Fibroblast of villous mesenchyme (primary cell): Measurements from ENCODE around the gene DCST2. TPM values are rescaled to one million over a fixed set of nuclear protein-coding genes. Genes with fewer than 3 reads are reported as not detected.

Experiments used
- DNase-seq: peaks from one replicate; pipeline ENCODE4 v3.0.0-alpha.2; 2010; ENCODE audit warnings: low read depth
- H3K4me3 ChIP-seq: 2 replicates; pipeline ENCODE4 v1.5.1; 2011; ENCODE audit warnings: low read depth, mild to moderate bottlenecking, low read length
- CTCF ChIP-seq: IDR thresholded peaks from 2 replicates; pipeline ENCODE4 v1.5.1; 2012; ENCODE audit warnings: low read depth, mild to moderate bottlenecking, low read length; ENCODE audit not compliant: insufficient read depth
- small RNA-seq: library from RNA; depleted of rRNA; stranded (forward); fragments of <200 nt; gene quantifications from one replicate; pipeline ENCODE3, GENCODE V24; 2012
- total RNA-seq: library from RNA; depleted of rRNA; stranded (reverse); fragments of >200 nt; gene quantifications from 2 replicates; pipeline ENCODE4 v1.2.3, GENCODE V29; 2012

The DCST2 gene
- total RNA-seq, 1 donor, result not detected

- no peak for TF ChIP-seq CTCF
- no peak for DNase-seq
- H3K4me3 ChIP-seq, result peak overlapping the region; percentile 79
These were observed 63.6 kb downstream of the DCST2 start for GRCh38 chr1:154969860-154970452.

- TF ChIP-seq CTCF, result no peak
- no peak for DNase-seq
These were observed 64.3 kb downstream of the DCST2 start for GRCh38 chr1:154969246-154969645.

GRCh38 chr1:154968731-154969130 is 64.8 kb downstream of the DCST2 start:
- no peak for DNase-seq
- TF ChIP-seq CTCF, result no peak
- peak overlapping the region; percentile 79 for H3K4me3 ChIP-seq

More at GRCh38 chr1:154969246-154969645, 64.3 kb downstream of the DCST2 start:
- peak overlapping the region; percentile 79 for H3K4me3 ChIP-seq

Small RNA genes within 50 kb of the gene (small RNA-seq; reads per million reads assigned to genes)
- not detected for gene MIR4258

Other genes with a start within 250 kb of the DCST2 start
- not detected in 2 replicates for gene KCNN3, start 163.5 kb downstream of the DCST2 start, total RNA-seq
- gene PMVK, start 97.1 kb downstream of the DCST2 start, total RNA-seq, result 6.4 and 8.2 TPM in 2 replicates
- 52.2 and 54.1 TPM in 2 replicates for gene PBXIP1, start 77.7 kb downstream of the DCST2 start, total RNA-seq
- 26.7 and 28.9 TPM in 2 replicates for gene PYGO2, start 72.0 kb downstream of the DCST2 start, total RNA-seq
- 255 and 330 TPM in 2 replicates for gene SHC1, start 63.0 kb downstream of the DCST2 start, total RNA-seq
- 57.7 and 68.2 TPM in 2 replicates for gene CKS1B, start 59.1 kb downstream of the DCST2 start, total RNA-seq
- gene FLAD1, start 50.4 kb downstream of the DCST2 start, total RNA-seq, result 22.9 and 24.2 TPM in 2 replicates
- 0.32 and 0.43 TPM in 2 replicates for gene LENEP, start 40.2 kb downstream of the DCST2 start, total RNA-seq
- 15.5 and 15.8 TPM in 2 replicates for gene ZBTB7B, start 31.0 kb downstream of the DCST2 start, total RNA-seq
- gene DCST1, start within 50 bp of the DCST2 start, total RNA-seq, result not detected in 2 replicates
- gene ADAM15, start 17.5 kb upstream of the DCST2 start, total RNA-seq, result 41.2 and 49.2 TPM in 2 replicates
- gene EFNA4, start 30.0 kb upstream of the DCST2 start, total RNA-seq, result 2.6 and 3.9 TPM in 2 replicates
- 0.32 and 0.43 TPM in 2 replicates for gene EFNA3, start 45.1 kb upstream of the DCST2 start, total RNA-seq
- gene EFNA1, start 94.1 kb upstream of the DCST2 start, total RNA-seq, result not detected in 2 replicates
- gene SLC50A1, start 102.1 kb upstream of the DCST2 start, total RNA-seq, result 52.5 and 58.7 TPM in 2 replicates
- gene DPM3, start 106.8 kb upstream of the DCST2 start, total RNA-seq, result 23.7 and 47.0 TPM in 2 replicates
- gene KRTCAP2, start 139.5 kb upstream of the DCST2 start, total RNA-seq, result 65.6 and 95.3 TPM in 2 replicates
- 6.5 and 7.7 TPM in 2 replicates for gene TRIM46, start 140.1 kb upstream of the DCST2 start, total RNA-seq
- gene THBS3, start 174.1 kb upstream of the DCST2 start, total RNA-seq, result 32.8 and 35.8 TPM in 2 replicates
- gene MTX1, start 174.9 kb upstream of the DCST2 start, total RNA-seq, result 38.0 and 45.1 TPM in 2 replicates
- 7.7 and 7.8 TPM in 2 replicates for gene ENTREP3, start 221.7 kb upstream of the DCST2 start, total RNA-seq
- gene SCAMP3, start 228.6 kb upstream of the DCST2 start, total RNA-seq, result 33.7 and 35.8 TPM in 2 replicates
- 19.3 and 21.6 TPM in 2 replicates for gene CLK2, start 239.7 kb upstream of the DCST2 start, total RNA-seq
- gene HCN3, start 243.7 kb upstream of the DCST2 start, total RNA-seq, result 0.86 and 1.6 TPM in 2 replicates